Loucy (cell line): ENCODE results near the gene PTRH2.

Experiments
- H2AFZ ChIP-seq: fragments of 200-600 bp; sonication (generic); 2 replicates; pipeline ENCODE4 v1.6.0; 2016; ENCODE audit warnings: antibody characterized with exemption, mild to moderate bottlenecking, low read length, moderate library complexity
- H3F3A ChIP-seq: fragments of 200-600 bp; 2 replicates; pipeline ENCODE4 v1.6.0; 2016; ENCODE audit warnings: antibody characterized with exemption, low read depth, mild to moderate bottlenecking
- H3K27me3 ChIP-seq: fragments of 200-600 bp; sonication (generic); 2 replicates; pipeline ENCODE4 v1.6.1; 2014; ENCODE audit warnings: low read length, mild to moderate bottlenecking; ENCODE audit not compliant: insufficient read depth, poor library complexity, severe bottlenecking
- H3K36me3 ChIP-seq: fragments of 200-600 bp; sonication (generic); 2 replicates; pipeline ENCODE4 v1.6.1; 2016; ENCODE audit warnings: low read length; ENCODE audit not compliant: insufficient read depth
- H3K4me1 ChIP-seq: fragments of 200-600 bp; sonication (generic); 2 replicates; pipeline ENCODE4 v1.5.1; 2014; ENCODE audit warnings: low read length, mild to moderate bottlenecking; ENCODE audit not compliant: insufficient read depth, poor library complexity, severe bottlenecking
- H3K4me2 ChIP-seq: fragments of 200-600 bp; sonication (generic); 2 replicates; pipeline ENCODE4 v1.6.0; 2014; ENCODE audit warnings: antibody characterized with exemption, low read length, low read depth, mild to moderate bottlenecking; ENCODE audit not compliant: poor library complexity, severe bottlenecking
- H3K4me3 ChIP-seq: fragments of 200-600 bp; sonication (generic); 2 replicates; pipeline ENCODE4 v1.5.1; 2014; ENCODE audit warnings: low read length, mild to moderate bottlenecking, mixed read lengths; ENCODE audit not compliant: poor library complexity, severe bottlenecking
- H3K79me2 ChIP-seq: fragments of 200-600 bp; sonication (generic); 2 replicates; pipeline ENCODE4 v1.6.1; 2014; ENCODE audit warnings: low read length; ENCODE audit not compliant: insufficient read depth
- H3K9ac ChIP-seq: fragments of 200-600 bp; sonication (generic); 2 replicates; pipeline ENCODE4 v1.6.0; 2014; ENCODE audit warnings: mild to moderate bottlenecking, low read depth, low read length, moderate library complexity; ENCODE audit not compliant: poor library complexity, severe bottlenecking
- H3K9me2 ChIP-seq: fragments of 200-600 bp; sonication (generic); replicated peaks from 2 replicates; pipeline ENCODE4 v1.6.1; 2016; ENCODE audit warnings: low read depth, low read length, mixed read lengths
- H3K9me3 ChIP-seq: fragments of 200-600 bp; sonication (generic); 2 replicates; pipeline ENCODE4 v1.6.1; 2014; ENCODE audit warnings: mild to moderate bottlenecking, antibody characterized with exemption, low read length, low read depth; ENCODE audit not compliant: insufficient read depth
- H4K20me1 ChIP-seq: fragments of 200-600 bp; sonication (generic); 2 replicates; pipeline ENCODE4 v1.6.0; 2014; ENCODE audit warnings: antibody characterized with exemption, low read length, mild to moderate bottlenecking; ENCODE audit not compliant: insufficient read depth, poor library complexity, severe bottlenecking
- EZH2phosphoT487 ChIP-seq: fragments of 200-600 bp; IDR thresholded peaks from 2 replicates; pipeline ENCODE4 v1.6.1; 2018; ENCODE audit warnings: antibody characterized with exemption, mild to moderate bottlenecking, moderate library complexity, borderline replicate concordance
- TF ChIP-seq, protein P1 (sequence below): fragments of 200-600 bp; sonication (generic); conservative IDR thresholded peaks from 2 replicates; pipeline ENCODE4 v1.5.1; 2014; ENCODE audit warnings: mild to moderate bottlenecking, antibody characterized with exemption, low read length

The PTRH2 gene

DNA sequence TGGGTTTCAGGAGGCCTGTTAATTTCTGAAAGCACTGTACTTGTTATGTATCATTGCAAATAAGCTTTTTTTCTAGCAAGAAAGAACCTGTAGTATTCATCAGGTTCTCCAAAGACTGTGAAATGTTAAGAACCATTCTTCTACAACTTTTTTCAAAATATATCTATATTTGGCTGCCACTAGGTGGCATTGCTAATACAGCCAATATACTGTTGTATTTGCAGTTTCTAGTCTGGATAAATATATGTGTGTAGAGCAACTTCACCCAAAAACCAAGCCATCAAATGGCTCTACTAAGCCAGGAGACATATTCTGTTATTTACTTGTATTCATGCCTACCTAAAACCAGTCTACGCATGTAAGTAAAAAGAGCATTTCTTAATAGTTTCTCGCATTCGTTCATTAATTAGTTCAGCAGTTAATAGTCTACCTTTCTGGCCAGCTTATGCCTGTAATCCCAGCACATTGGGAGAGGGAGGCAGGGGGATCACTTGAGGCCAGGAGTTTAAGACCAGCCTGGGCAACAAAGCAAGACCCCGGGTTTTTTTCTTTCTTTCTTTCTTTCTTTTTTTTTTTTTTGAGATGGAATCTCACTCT lies 39.7 kb upstream of the PTRH2 start:
- Histone ChIP-seq H2AFZ (no peak overlapping the region), H3K9me3 (peaks cover 9% of the 10 kb centered on the region; the same call in 1 of the 2 replicates), H3K9me2 (no peaks in the 10 kb centered on the region), H3K27me3 (no peaks in the 10 kb centered on the region), H3K36me3 (peaks cover 7% of the 10 kb centered on the region; the same call in 1 of the 2 replicates), H3F3A (no peaks in the 10 kb centered on the region), H3K4me2 (no peak overlapping the region), H3K4me3 (no peak overlapping the region), H3K79me2 (no peaks in the 10 kb centered on the region), H4K20me1 (no peaks in the 10 kb centered on the region), H3K9ac (no peak overlapping the region), H3K4me1 (no peaks in the 10 kb centered on the region)
- TF ChIP-seq, protein P1, sequence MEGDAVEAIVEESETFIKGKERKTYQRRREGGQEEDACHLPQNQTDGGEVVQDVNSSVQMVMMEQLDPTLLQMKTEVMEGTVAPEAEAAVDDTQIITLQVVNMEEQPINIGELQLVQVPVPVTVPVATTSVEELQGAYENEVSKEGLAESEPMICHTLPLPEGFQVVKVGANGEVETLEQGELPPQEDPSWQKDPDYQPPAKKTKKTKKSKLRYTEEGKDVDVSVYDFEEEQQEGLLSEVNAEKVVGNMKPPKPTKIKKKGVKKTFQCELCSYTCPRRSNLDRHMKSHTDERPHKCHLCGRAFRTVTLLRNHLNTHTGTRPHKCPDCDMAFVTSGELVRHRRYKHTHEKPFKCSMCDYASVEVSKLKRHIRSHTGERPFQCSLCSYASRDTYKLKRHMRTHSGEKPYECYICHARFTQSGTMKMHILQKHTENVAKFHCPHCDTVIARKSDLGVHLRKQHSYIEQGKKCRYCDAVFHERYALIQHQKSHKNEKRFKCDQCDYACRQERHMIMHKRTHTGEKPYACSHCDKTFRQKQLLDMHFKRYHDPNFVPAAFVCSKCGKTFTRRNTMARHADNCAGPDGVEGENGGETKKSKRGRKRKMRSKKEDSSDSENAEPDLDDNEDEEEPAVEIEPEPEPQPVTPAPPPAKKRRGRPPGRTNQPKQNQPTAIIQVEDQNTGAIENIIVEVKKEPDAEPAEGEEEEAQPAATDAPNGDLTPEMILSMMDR, result peak; percentile 80
- TF ChIP-seq EZH2phosphoT487, result no peak

DNA sequence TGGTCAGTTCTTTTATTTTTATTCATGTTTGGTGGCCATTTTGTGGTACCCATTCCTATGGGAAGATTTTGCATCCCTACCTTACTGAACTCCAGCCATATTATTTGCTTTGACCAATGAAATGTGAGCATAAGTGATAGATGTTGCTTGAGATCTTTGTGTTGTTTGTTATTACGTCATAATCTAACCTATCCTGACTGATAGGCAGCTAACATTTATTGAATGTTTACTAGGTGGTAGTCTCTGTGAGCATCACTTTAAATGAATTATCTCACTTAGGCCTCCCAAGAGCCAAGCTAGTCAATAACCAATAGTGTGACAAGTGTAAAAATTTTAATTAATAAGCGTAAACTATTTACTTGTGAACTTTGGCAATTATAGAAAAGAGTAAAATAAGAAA lies 37.8 kb upstream of the PTRH2 start:
- H3K9me2 ChIP-seq, result no peaks in the 10 kb centered on the region
- H3K9ac ChIP-seq, result no peak overlapping the region
- H2AFZ ChIP-seq, result no peak overlapping the region
- H3K9me3 ChIP-seq, result peaks cover 9% of the 10 kb centered on the region; the same call in 1 of the 2 replicates
- H4K20me1 ChIP-seq, result no peaks in the 10 kb centered on the region
- H3K4me2 ChIP-seq, result no peak overlapping the region
- H3K4me3 ChIP-seq, result no peak overlapping the region
- no peaks in the 10 kb centered on the region for H3F3A ChIP-seq
- TF ChIP-seq, protein P1, result no peak
- TF ChIP-seq EZH2phosphoT487, result no peak
- H3K79me2 ChIP-seq, result no peaks in the 10 kb centered on the region
- H3K36me3 ChIP-seq, result peaks cover 13% of the 10 kb centered on the region; the same call in 1 of the 2 replicates
- H3K4me1 ChIP-seq, result no peaks in the 10 kb centered on the region
- H3K27me3 ChIP-seq, result no peaks in the 10 kb centered on the region

DNA sequence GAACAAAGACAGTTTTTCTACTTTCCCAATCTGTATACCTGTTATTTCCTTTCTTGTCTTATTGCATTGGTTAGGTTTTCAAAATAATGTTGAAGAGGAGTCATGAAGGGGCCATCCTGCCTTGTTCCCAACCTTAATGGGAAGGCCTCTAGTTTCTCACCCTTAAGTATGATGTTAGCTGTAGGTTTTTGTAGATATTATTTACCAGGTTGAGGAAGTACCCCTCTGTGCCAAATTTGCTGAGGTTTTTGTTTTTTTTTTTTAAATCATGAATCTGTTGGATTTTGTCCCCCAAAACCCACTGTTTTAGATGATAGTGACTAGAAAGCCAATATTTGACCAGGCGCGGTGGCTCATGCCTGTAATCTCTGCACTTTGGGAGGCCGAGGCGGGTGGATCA lies 36.6 kb upstream of the PTRH2 start:
- no peak overlapping the region for H3K4me2 ChIP-seq
- no peak overlapping the region for H3K9ac ChIP-seq
- no peaks in the 10 kb centered on the region for H3K79me2 ChIP-seq
- H3K9me3 ChIP-seq, result peaks cover 9% of the 10 kb centered on the region; the same call in 1 of the 2 replicates
- no peaks in the 10 kb centered on the region for H3K4me1 ChIP-seq
- no peaks in the 10 kb centered on the region for H4K20me1 ChIP-seq
- no peaks in the 10 kb centered on the region for H3F3A ChIP-seq
- peaks cover 13% of the 10 kb centered on the region; the same call in 1 of the 2 replicates for H3K36me3 ChIP-seq
- no peaks in the 10 kb centered on the region for H3K27me3 ChIP-seq
- no peaks in the 10 kb centered on the region for H3K9me2 ChIP-seq
- TF ChIP-seq EZH2phosphoT487, result no peak
- TF ChIP-seq, protein P1, result no peak
- H2AFZ ChIP-seq, result no peak overlapping the region
- no peak overlapping the region for H3K4me3 ChIP-seq
